B cell (primary cell): ENCODE measurements around the gene GNAT2. TPM values are rescaled to one million over a fixed set of nuclear protein-coding genes. Genes with fewer than 3 reads are reported as not detected.
A peak's percentile ranks its signal among the peaks of the same experiment; 100 is the strongest.

Experiments
- ATAC-seq: fragments of 200-7000 bp; cut with Tn5 transposase; one replicate; pipeline ENCODE4 v1.10.0; 2021; ENCODE audit warnings: low read depth, mild to moderate bottlenecking, moderate number of reproducible peaks, moderate library complexity
- CTCF ChIA-PET: fragments of 350-600 bp; sonication (Branson Sonifier 250); formaldehyde crosslinking; loops from one replicate; lab custom pipeline; 2021; ENCODE audit warnings: antibody characterized with exemption, inconsistent platforms; lab: Charles Lee
- POLR2A ChIA-PET: fragments of 350-600 bp; sonication (Branson Sonifier 250); formaldehyde crosslinking; loops from one replicate; lab custom pipeline; 2021; ENCODE audit warnings: antibody characterized with exemption; lab: Charles Lee
- DNase-seq: peaks from one replicate; pipeline ENCODE4 v3.0.0; 2013
- H2AFZ ChIP-seq: 2 replicates; pipeline ENCODE4 v1.6.1; 2012; ENCODE audit warnings: mild to moderate bottlenecking, low read depth, low read length; ENCODE audit not compliant: insufficient read depth, poor library complexity, severe bottlenecking
- H3K27ac ChIP-seq, 2 donors: 1 replicate in 1 of 2; 2 replicates in 1 of 2; pipeline ENCODE4 v1.5.1; 2012 to 2013; ENCODE audit warnings: low read length in 2 of 2, mild to moderate bottlenecking in 2 of 2, moderate library complexity in 1 of 2
- H3K27me3 ChIP-seq, 4 experiments: fragments of 200-600 bp in 1 of 4; sonication (generic) in 1 of 4; replicated peaks in 1 of 4; 1 replicate in 2 of 4; 2 replicates in 2 of 4; pipeline versions ENCODE4 v1.6.1 to v1.7.0; 2013 to 2016; ENCODE audit warnings: low read length in 3 of 4, mild to moderate bottlenecking in 2 of 4, mixed read lengths in 1 of 4, moderate library complexity in 1 of 4; ENCODE audit not compliant: insufficient read depth in 4 of 4, control insufficient read depth in 3 of 4; ENCODE audit errors: control extremely low read depth in 1 of 4
- H3K36me3 ChIP-seq, 2 experiments: replicated peaks in 1 of 2; 1 replicate in 1 of 2; 2 replicates in 1 of 2; pipeline versions ENCODE4 v1.6.1 to v1.7.1; 2013; ENCODE audit warnings: low read length in 1 of 2; ENCODE audit not compliant: insufficient read depth in 2 of 2, control insufficient read depth in 1 of 2; ENCODE audit errors: control extremely low read depth in 1 of 2, extremely low read depth in 1 of 2
- H3K4me1 ChIP-seq, 2 donors: fragments of 200-600 bp in 1 of 2; sonication (generic) in 1 of 2; 1 replicate in 1 of 2; 2 replicates in 1 of 2; pipeline versions ENCODE4 v1.5.1 to v1.6.1; 2013 to 2017; ENCODE audit warnings: low read length in 2 of 2; ENCODE audit not compliant: control insufficient read depth in 2 of 2, insufficient read depth in 2 of 2
- H3K4me2 ChIP-seq: replicated peaks from 2 replicates; pipeline ENCODE3; 2012; ENCODE audit warnings: mild to moderate bottlenecking, low read depth, low read length; ENCODE audit not compliant: poor library complexity, severe bottlenecking
- H3K4me3 ChIP-seq, 5 experiments: fragments of 200-600 bp in 1 of 5; sonication (generic) in 1 of 5; 1 replicate in 3 of 5; 2 replicates in 2 of 5; pipeline versions ENCODE4 v1.5.1 to v1.7.0; 2011 to 2016; ENCODE audit warnings: low read length in 4 of 5, mild to moderate bottlenecking in 4 of 5, low read depth in 2 of 5, control low read depth in 1 of 5, moderate library complexity in 1 of 5; ENCODE audit not compliant: insufficient read depth in 1 of 5; ENCODE audit errors: control extremely low read depth in 1 of 5, extremely low read depth in 1 of 5
- H3K79me2 ChIP-seq: fragments of 200-600 bp; sonication (generic); one replicate; pipeline ENCODE4 v1.6.0; 2016; ENCODE audit warnings: low read length; ENCODE audit not compliant: control insufficient read depth, insufficient read depth
- H3K9ac ChIP-seq: fragments of 200-600 bp; sonication (generic); 2 replicates; pipeline ENCODE4 v1.6.1; 2017; ENCODE audit warnings: mild to moderate bottlenecking, low read length, moderate library complexity
- H3K9me3 ChIP-seq, 3 donors: one replicate each; pipeline versions ENCODE4 v1.6.1 to v1.7.1; 2013; ENCODE audit warnings: low read length in 2 of 3; ENCODE audit not compliant: control insufficient read depth in 2 of 3, insufficient read depth in 1 of 3; ENCODE audit errors: control extremely low read depth in 1 of 3
- H4K20me1 ChIP-seq: 2 replicates; pipeline ENCODE4 v1.6.0; 2012; ENCODE audit warnings: mild to moderate bottlenecking, low read length; ENCODE audit not compliant: insufficient read depth, control insufficient read depth, poor library complexity, severe bottlenecking
- H3K27ac Mint-ChIP-seq: one replicate; pipeline ENCODE4 v1.8.0; 2021; ENCODE audit warnings: mixed read lengths
- H3K27me3 Mint-ChIP-seq: one replicate; pipeline ENCODE4 v1.8.0; 2021; ENCODE audit warnings: mixed read lengths
- H3K4me1 Mint-ChIP-seq: one replicate; pipeline ENCODE4 v1.8.0; 2021; ENCODE audit warnings: mixed read lengths
- H3K4me3 Mint-ChIP-seq: one replicate; pipeline ENCODE4 v1.8.0; 2021; ENCODE audit warnings: mixed read lengths
- H3K9me3 Mint-ChIP-seq: one replicate; pipeline ENCODE4 v1.8.0; 2022; ENCODE audit warnings: mixed read lengths; ENCODE audit not compliant: insufficient read depth
- EZH2 ChIP-seq: IDR thresholded peaks from 2 replicates; pipeline ENCODE4 v1.6.1; 2012; ENCODE audit warnings: borderline replicate concordance, low read depth, mild to moderate bottlenecking, moderate library complexity, low read length; ENCODE audit not compliant: insufficient read depth, poor library complexity, severe bottlenecking
- WGBS: methylation state at CpG from one replicate; pipeline ENCODE4 v1.1.5; 2013; ENCODE audit warnings: missing lambda C conversion rate; ENCODE audit not compliant: insufficient coverage; 5-methylcytosine and 5-hydroxymethylcytosine counted together
- intact Hi-C: fragments of 100-400 bp; cut with micrococcal nuclease; formaldehyde crosslinking; loops from one replicate; pipeline ENCODE4 v1.10.0; 2022
- polyA plus RNA-seq: library from polyadenylated mRNA; depleted of rRNA; stranded (reverse); fragments of >200 nt; gene quantifications from 2 replicates; pipeline ENCODE4 v1.2.3, GENCODE V29; 2012
- total RNA-seq, 2 donors: library from RNA; stranded (reverse); fragments of 120-200 nt in 1 of 2; gene quantifications; 1 replicate in 1 of 2; 2 replicates in 1 of 2; pipeline versions ENCODE4 v1.2.3 to v1.2.4, GENCODE V29; 2013 to 2022
- TF ChIP-seq, protein P1 (sequence below): fragments of 200-600 bp; IDR thresholded peaks from one replicate; pipeline ENCODE4 v1.8.0; 2022; ENCODE audit warnings: antibody characterized with exemption, mild to moderate bottlenecking

Gene GNAT2
- total and polyA plus RNA-seq, 2 donors (not counting 1 experiment from before 2014, with no cell fraction given): not detected

DNA sequence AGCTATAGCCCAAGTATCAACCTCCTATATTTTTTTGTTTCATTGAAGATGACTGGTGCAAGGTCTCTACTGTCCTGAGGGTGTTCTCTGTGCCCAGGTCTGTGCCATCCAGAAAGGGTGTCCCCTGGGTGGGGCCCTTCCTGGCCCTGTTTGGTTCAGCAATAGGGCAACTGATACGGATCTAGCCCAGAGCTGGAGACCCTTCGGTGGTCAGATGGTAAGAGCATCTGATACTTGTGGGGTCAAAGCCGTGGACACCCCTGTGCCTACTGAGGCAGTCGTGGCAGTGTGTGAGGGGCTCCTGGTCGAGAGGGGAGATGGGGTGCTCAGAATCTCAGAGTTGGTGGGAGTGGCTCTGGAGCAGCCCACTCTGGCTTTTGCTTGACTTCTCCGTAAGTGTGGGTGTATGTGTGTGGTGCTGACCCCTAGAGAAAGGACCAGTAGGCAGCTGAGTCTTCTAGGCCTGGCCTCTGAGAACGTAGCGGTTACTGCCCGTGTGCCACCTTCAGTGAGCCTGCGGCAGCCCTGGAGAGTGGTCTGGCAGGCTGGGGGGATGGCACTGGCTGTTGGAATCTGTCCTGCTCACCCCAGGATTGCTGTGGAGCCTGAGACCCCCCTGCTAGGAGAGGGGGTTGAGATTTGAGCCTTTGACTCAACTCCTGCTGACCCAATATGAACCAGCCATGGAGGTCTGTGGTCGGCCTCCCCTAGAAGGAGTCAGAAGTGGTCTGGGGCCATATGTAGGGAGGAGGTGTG, 2.9 kb upstream of the GNAT2 start:
- DNase-seq: no peak
- peaks cover 8% of the 10 kb centered on the region for H4K20me1 ChIP-seq
- ATAC-seq: no peak
- ChIA-PET POLR2A (no interaction called here), CTCF (no interaction called here)
- H3K4me1 ChIP-seq: peaks cover 45 to 60% of the 10 kb centered on the region in 2 donors
- H3K27me3 ChIP-seq: no peaks in the 10 kb centered on the region
- peak overlapping the region; percentile 3 for H2AFZ ChIP-seq
- H3K9me3 ChIP-seq: no peaks in the 10 kb centered on the region
- H3K36me3 ChIP-seq: peaks cover 0 to 11% of the 10 kb centered on the region in 2 experiments
- H3K27ac ChIP-seq: peak overlapping the region in 1 of 2 donors; percentile 64
- TF ChIP-seq, protein P1, sequence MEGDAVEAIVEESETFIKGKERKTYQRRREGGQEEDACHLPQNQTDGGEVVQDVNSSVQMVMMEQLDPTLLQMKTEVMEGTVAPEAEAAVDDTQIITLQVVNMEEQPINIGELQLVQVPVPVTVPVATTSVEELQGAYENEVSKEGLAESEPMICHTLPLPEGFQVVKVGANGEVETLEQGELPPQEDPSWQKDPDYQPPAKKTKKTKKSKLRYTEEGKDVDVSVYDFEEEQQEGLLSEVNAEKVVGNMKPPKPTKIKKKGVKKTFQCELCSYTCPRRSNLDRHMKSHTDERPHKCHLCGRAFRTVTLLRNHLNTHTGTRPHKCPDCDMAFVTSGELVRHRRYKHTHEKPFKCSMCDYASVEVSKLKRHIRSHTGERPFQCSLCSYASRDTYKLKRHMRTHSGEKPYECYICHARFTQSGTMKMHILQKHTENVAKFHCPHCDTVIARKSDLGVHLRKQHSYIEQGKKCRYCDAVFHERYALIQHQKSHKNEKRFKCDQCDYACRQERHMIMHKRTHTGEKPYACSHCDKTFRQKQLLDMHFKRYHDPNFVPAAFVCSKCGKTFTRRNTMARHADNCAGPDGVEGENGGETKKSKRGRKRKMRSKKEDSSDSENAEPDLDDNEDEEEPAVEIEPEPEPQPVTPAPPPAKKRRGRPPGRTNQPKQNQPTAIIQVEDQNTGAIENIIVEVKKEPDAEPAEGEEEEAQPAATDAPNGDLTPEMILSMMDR: no peak
- Mint-ChIP-seq H3K4me3 (peak overlapping the region; percentile 99), H3K4me1 (peaks cover 63% of the 10 kb centered on the region), H3K27ac (peak overlapping the region; percentile 84), H3K27me3 (no peaks in the 10 kb centered on the region), H3K9me3 (no peaks in the 10 kb centered on the region)
- peak overlapping the region in 1 of 5 experiments; percentile 70 for H3K4me3 ChIP-seq
- peaks cover 42% of the 10 kb centered on the region for H3K79me2 ChIP-seq
- H3K9ac ChIP-seq: no peak overlapping the region
- intact Hi-C loops: loop anchor here (5.0 kb wide), 1 partner anchor 130 kb away; the partner anchor contains the start of gene CYB561D1
- peak overlapping the region; percentile 100 for H3K4me2 ChIP-seq
- WGBS: 91% methylated on average over 10 of the region's 11 CpGs

DNA sequence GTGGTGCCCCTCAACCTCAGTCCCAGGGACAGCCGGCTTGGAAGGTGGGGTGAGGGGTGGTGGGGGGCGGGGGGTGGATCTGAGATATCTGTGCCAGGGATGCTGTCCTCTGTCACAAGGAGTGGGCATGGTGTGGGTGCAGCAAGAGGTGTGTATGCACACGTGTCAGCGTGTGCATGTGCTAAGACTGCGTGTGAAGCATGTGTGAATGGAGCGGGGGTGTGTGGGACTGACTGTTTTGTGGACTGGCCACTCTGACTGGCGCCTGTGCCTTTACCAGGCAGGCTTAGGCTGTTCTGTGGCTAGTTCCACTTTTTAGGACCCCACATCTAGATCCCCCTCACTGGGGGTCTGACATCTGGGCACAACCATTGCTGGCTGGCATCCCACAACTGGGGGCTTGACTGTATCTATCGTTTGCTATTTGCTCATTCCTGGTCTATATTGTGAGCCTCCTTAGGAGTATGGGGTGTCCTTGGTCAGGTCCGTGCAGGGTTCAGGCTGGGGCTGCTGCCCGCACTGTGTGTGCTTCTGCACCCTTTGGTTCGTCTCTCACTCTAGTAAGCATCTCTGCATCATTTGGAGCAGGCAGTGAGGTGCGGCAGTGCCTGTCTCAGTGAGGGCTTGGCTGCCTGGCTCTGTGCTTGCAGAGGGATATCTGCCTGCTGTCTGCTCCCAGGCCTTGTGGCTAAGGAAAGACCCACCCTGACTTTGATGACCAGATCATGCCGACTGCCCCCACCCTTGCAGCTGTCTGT, 2.1 kb upstream of the GNAT2 start:
- Mint-ChIP-seq H3K4me1 (peaks cover 66% of the 10 kb centered on the region), H3K27me3 (no peaks in the 10 kb centered on the region), H3K9me3 (no peaks in the 10 kb centered on the region), H3K4me3 (peak overlapping the region; percentile 99), H3K27ac (peak overlapping the region; percentile 96)
- CTCF ChIA-PET: interaction anchor here (2.5 to 2.7 kb wide), 2 partner anchors 15 to 19 kb away, joined by 11 to 27 read pairs; no protein-coding TSS in a partner anchor
- peaks cover 45 to 60% of the 10 kb centered on the region in 2 donors for H3K4me1 ChIP-seq
- intact Hi-C loops: loop anchor here (5.0 kb wide), 1 partner anchor 129 kb away; the partner anchor contains the start of gene CYB561D1
- H4K20me1 ChIP-seq: peaks cover 8% of the 10 kb centered on the region
- H3K36me3 ChIP-seq: peaks cover 0 to 4% of the 10 kb centered on the region in 2 experiments
- POLR2A ChIA-PET: no interaction called here
- peak overlapping the region; percentile 93 for H3K9ac ChIP-seq
- no peak for DNase-seq
- no peak for TF ChIP-seq EZH2
- TF ChIP-seq, protein P1: no peak
- H3K79me2 ChIP-seq: peaks cover 42% of the 10 kb centered on the region
- H3K9me3 ChIP-seq: no peaks in the 10 kb centered on the region
- peak overlapping the region in 1 of 2 donors; percentile 90 for H3K27ac ChIP-seq
- 31% methylated on average over 10 of the region's 13 CpGs for WGBS
- peak overlapping the region; percentile 100 for H3K4me2 ChIP-seq
- ATAC-seq: no peak
- peak overlapping the region; percentile 65 to 94 (median 84) for H3K4me3 ChIP-seq
- H3K27me3 ChIP-seq: no peaks in the 10 kb centered on the region
- H2AFZ ChIP-seq: peak overlapping the region; percentile 88
